Activated T-cell treated with anti-CD3 and anti-CD28 coated beads, Interleukin-2, amount 50 U/mL, for 24 hours (primary cell): ENCODE measurements around the gene UBE2C.

ENCODE experiments used
- DNase-seq: peaks from one replicate; pipeline ENCODE4 v3.0.0-alpha.2; 2020
- H3K27ac Mint-ChIP-seq: 2 replicates; pipeline ENCODE4 v1.8.0; 2020; ENCODE audit warnings: mild to moderate bottlenecking, mixed read lengths
- H3K27me3 Mint-ChIP-seq: 2 replicates; pipeline ENCODE4 v1.8.0; 2020; ENCODE audit warnings: mixed read lengths
- H3K36me3 Mint-ChIP-seq: 2 replicates; pipeline ENCODE4 v1.8.0; 2020; ENCODE audit warnings: low read depth, mixed read lengths
- H3K4me1 Mint-ChIP-seq: 2 replicates; pipeline ENCODE4 v1.8.0; 2020; ENCODE audit warnings: low read depth, mixed read lengths
- H3K4me3 Mint-ChIP-seq: 2 replicates; pipeline ENCODE4 v1.8.0; 2020; ENCODE audit warnings: mild to moderate bottlenecking, moderate library complexity, mixed read lengths
- H3K9me3 Mint-ChIP-seq: 2 replicates; pipeline ENCODE4 v1.8.0; 2020; ENCODE audit warnings: mixed read lengths

The UBE2C gene

DNA sequence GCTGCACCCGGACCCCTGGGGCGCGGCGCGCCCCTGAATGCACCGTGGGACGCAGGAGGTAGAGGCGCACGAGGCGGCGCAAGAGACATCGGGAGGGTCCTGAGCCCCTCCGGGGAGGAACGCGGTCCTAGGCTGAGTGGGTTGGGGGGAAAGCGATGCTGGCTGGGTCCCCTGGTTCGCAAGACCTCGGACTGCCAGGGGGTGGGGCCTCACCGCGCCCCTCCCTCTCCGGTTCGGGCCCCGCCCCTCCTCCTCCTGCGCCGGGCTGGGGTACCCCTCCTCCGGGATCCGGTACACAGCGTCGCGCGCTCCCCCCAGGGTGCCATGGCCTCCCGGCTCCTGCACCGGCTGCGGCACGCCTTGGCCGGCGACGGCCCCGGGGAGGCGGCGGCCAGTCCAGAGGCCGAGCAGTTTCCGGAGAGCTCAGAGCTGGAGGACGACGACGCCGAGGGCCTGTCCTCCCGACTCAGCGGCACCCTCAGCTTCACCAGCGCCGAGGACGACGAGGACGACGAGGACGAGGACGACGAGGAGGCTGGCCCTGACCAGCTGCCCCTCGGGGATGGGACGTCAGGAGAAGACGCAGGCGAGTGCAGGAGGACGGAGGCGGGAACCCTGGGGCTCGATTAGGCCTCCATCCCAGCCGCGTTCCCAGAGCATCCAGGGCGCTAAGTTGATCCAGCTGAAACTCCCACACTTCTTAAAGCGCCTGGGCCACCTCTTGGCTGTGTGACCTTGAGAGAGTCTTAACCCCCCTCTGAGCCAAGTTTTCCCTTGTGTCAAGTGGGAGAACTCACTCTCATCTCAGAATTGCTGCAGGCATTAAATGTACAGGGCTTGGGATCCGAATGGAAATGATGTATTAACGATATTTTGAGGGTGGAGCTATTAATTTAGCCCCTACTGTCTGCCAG lies 21.7 kb downstream of the UBE2C start:
- H3K36me3 Mint-ChIP-seq = no peaks in the 10 kb centered on the region
- H3K27ac Mint-ChIP-seq = no peak overlapping the region
- H3K4me1 Mint-ChIP-seq = peaks cover 12% of the 10 kb centered on the region
- H3K9me3 Mint-ChIP-seq = no peaks in the 10 kb centered on the region
- H3K27me3 Mint-ChIP-seq = no peaks in the 10 kb centered on the region
- peak; percentile 74 for DNase-seq
- H3K4me3 Mint-ChIP-seq = peak overlapping the region; percentile 71

DNA sequence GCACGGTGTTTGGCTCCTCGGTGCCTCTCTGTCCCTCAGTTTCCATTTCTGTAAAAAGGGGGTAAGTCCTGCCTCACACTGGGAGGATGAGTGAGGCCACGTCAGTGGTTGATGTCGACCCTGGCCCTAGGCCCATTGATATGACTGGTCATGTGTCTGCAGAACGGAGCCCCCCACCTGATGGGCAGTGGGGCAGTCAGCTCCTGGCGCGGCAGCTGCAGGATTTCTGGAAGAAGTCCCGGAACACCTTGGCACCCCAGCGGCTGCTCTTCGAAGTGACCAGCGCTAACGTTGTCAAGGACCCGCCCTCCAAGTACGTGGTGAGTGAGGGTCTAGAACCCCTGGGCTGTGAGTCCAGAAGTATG lies 22.3 kb downstream of the UBE2C start:
- Mint-ChIP-seq H3K27me3 (no peaks in the 10 kb centered on the region), H3K4me1 (peaks cover 12% of the 10 kb centered on the region), H3K4me3 (peak overlapping the region; percentile 71), H3K27ac (no peak overlapping the region), H3K9me3 (no peaks in the 10 kb centered on the region), H3K36me3 (no peaks in the 10 kb centered on the region)
- DNase-seq = no peak

DNA sequence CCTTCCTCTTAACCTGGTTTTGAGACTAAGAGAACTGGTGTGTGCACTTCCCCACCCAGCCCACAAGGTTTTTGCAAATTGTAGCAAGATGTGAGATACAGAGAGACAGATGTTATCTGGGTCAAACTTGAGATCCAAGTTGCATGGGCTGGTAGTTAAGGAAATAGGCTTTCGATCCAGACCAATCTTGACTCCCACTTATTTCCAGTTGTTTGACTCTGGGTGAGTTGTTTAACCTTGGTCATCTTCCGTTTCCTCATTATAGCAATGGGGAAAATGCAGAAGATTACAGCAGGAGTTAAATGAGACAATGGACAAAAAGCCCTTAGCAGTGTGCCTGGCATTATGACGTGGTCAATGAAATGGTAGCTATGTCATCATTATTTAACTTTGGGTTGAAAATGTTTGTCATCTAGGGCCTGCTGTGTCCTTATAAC lies 22.9 kb downstream of the UBE2C start:
- no peak for DNase-seq
- Mint-ChIP-seq H3K4me1 (peaks cover 12% of the 10 kb centered on the region), H3K27me3 (no peaks in the 10 kb centered on the region), H3K4me3 (no peak overlapping the region), H3K36me3 (no peaks in the 10 kb centered on the region), H3K27ac (no peak overlapping the region), H3K9me3 (no peaks in the 10 kb centered on the region)

DNA sequence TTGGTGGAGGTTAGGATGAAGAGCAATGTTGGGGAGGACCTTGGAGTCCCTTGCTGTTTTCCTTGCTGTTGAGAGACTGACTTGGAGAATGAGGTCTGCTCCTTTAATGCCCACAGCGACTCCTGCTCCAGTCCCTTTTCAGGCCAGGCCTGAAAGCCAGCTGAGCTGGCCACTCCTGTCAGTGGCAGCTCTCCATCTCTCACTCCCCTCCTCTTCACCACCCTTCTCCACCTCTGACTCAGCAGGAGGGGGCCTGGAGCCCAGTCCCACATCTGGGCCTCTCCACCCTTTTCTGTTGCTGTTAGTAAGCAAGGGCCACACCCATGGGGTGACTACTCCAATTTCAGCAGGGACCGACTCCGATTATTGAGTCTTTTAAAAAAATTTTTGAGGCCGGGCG lies 23.4 kb downstream of the UBE2C start:
- Mint-ChIP-seq H3K27me3 (no peaks in the 10 kb centered on the region), H3K9me3 (no peaks in the 10 kb centered on the region), H3K36me3 (no peaks in the 10 kb centered on the region), H3K4me3 (no peak overlapping the region), H3K27ac (no peak overlapping the region), H3K4me1 (peaks cover 12% of the 10 kb centered on the region)
- no peak for DNase-seq

DNA sequence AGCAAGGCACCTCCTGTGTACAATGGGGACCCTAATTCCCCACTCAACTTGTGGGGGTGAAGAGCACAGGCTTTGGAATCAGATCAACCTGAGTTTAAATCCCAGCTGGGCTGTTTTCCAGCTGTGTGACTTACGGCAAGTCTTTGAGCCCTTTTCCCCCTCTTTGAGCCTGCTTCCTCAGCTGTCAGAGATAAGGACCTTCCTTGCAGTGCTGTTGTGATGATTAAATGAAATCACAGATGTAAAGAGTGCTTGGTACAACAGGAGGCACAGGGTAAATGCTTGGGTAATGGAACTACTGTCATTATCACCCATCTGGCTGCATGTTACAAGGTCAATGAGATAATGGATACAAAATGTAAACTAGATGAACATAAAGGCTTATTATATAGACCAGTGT lies 24.4 kb downstream of the UBE2C start:
- DNase-seq = no peak
- Mint-ChIP-seq H3K27me3 (no peaks in the 10 kb centered on the region), H3K4me1 (peaks cover 12% of the 10 kb centered on the region), H3K27ac (no peak overlapping the region), H3K36me3 (peaks cover 6% of the 10 kb centered on the region), H3K4me3 (no peak overlapping the region), H3K9me3 (no peaks in the 10 kb centered on the region)

DNA sequence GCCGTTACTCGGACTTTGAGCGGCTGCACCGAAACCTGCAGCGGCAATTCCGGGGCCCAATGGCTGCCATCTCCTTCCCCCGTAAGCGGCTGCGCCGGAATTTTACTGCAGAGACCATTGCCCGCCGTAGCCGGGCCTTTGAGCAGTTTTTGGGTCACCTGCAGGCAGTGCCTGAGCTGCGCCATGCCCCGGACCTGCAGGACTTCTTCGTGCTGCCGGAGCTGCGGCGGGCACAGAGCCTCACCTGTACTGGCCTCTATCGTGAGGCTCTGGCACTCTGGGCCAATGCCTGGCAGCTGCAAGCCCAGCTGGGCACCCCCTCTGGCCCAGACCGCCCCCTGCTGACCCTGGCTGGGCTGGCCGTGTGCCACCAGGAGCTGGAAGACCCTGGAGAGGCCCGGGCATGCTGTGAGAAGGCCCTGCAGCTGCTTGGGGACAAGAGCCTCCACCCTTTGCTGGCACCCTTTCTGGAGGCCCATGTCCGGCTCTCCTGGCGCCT lies 28.3 kb downstream of the UBE2C start:
- Mint-ChIP-seq H3K36me3 (peaks cover 41% of the 10 kb centered on the region), H3K4me1 (no peaks in the 10 kb centered on the region), H3K9me3 (no peaks in the 10 kb centered on the region), H3K4me3 (no peak overlapping the region), H3K27ac (no peak overlapping the region), H3K27me3 (no peaks in the 10 kb centered on the region)
- no peak for DNase-seq

DNA sequence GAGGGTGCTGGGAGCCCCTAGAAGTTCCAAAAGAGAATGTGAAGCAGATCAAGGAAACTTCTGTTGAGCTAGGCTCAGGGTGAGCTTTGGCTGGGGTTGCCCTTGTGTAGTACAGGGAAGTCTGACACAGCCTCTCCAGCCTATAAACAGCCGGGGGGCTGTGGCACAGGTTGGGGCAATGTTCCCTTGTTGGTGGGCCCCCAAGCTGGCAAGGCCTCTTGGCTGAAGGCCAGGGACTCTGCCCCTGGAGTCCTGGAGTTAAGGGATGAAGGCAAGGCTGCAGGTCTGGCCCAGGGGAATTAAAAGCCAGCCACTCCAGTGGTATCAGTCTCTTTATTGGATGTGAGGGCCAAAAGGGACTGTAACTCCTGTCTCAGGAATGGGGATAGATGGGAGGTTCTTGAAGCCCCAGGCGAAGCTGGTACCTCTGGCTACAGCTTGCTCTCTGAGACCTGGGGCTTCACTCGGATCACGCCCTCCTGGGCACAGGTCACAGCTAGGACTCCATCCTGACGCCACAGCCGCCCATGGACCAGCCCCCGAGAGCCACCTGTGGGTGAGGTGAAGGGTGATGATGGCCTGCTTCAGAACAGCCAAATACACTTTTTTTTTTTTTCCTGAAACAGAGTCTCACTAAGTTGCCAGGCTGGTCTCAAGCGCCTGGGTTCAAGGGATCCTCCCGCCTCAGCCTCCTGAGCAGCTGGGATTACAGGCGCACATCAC lies 29.1 kb downstream of the UBE2C start:
- H3K4me3 Mint-ChIP-seq = no peak overlapping the region
- H3K36me3 Mint-ChIP-seq = peaks cover 49% of the 10 kb centered on the region
- H3K27ac Mint-ChIP-seq = no peak overlapping the region
- H3K27me3 Mint-ChIP-seq = no peaks in the 10 kb centered on the region
- no peak for DNase-seq
- H3K4me1 Mint-ChIP-seq = no peaks in the 10 kb centered on the region
- no peaks in the 10 kb centered on the region for H3K9me3 Mint-ChIP-seq

DNA sequence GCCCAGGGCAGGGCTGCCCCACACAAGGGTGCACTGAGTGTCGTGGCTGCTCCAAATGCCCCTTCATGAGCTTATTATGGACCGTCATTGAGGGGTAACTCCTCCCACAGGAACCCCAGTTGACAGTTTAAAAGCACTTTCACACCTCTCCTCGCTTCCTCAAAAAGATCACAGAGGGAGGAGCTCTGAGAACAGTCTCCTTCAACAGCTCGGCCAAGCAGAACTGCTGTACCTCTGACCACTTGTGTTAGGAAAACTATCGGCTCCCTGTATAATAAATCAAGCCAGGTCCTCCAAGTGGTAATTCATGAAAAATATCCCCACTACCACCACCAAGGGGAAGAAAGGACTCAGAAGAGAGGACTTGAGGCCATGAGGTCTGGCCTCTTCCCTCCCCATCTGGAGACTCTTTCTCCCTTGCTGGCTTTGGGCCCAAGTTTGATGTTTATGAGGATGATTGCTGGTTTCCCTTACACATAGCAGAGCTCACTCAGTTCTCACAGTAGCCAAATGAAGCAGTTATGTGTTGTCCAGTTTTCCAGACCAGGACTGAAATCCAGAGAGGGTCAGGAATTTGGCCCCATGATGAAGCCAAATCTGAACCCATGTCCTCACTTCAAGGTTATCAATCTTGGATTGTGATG lies 29.8 kb downstream of the UBE2C start:
- no peak for DNase-seq
- Mint-ChIP-seq H3K36me3 (peaks cover 53% of the 10 kb centered on the region), H3K9me3 (no peaks in the 10 kb centered on the region), H3K4me1 (no peaks in the 10 kb centered on the region), H3K27ac (no peak overlapping the region), H3K4me3 (no peak overlapping the region), H3K27me3 (no peaks in the 10 kb centered on the region)

DNA sequence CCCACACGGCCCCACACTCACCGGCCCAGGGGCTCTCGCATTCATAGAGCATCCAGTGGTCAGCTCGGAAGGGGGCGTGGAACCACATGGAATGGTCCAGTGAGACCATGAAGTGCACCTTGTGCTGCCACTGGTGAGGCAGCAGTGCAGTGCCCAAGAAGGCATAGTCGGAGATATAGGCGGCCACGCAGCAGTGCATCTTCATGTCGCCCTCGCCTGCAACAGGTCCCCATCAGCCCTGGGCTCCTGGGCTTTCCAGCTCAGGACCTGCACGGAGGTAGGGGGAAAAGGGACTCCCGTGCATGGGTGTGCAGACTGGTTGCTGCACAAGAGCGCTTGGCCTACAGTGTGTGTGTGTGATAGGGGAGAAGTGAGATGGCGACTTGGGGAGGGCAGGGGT lies 31.1 kb downstream of the UBE2C start:
- Mint-ChIP-seq H3K27ac (no peak overlapping the region), H3K36me3 (peaks cover 60% of the 10 kb centered on the region), H3K4me1 (no peaks in the 10 kb centered on the region), H3K9me3 (no peaks in the 10 kb centered on the region), H3K4me3 (no peak overlapping the region), H3K27me3 (no peaks in the 10 kb centered on the region)
- DNase-seq = no peak

DNA sequence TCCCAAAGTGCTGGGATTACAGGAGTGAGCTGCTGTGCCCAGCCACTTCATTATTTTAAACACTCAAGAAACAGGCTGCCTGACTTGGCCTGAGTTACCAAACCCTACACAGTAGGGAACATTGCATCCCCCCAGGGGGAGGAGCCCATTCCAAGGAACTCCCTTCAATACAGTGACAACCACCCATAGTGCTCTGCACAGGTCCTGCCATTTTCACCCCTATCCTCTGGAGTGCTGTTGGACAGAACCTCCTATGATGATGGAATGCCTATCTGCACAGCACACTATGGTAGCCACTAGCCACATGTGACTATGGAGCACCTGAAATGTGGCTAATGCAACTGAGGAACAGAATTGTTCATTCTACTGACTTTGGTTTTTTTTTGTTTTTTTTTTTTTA lies 33.0 kb downstream of the UBE2C start:
- no peak overlapping the region for H3K4me3 Mint-ChIP-seq
- no peak overlapping the region for H3K27ac Mint-ChIP-seq

DNA sequence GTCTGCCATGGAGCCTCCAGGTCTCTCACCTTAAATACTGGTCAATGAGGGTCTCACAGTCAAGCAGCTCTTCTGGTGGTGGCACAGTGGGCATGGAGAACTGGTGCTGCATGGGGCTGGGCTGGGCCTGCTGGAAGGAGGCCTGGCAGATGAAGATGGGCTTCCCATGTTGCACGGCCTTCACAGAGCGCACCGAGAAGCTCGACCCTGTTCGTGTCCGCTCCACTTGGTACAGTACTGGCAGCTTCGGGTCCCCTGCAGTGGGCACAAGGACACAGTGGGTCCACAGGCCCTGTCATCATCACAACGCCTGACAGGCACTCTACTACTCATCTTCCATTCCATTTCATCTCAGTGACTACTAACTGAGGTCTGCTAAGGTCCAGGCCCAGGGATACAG lies 36.0 kb downstream of the UBE2C start:
- no peak for DNase-seq
- Mint-ChIP-seq H3K27me3 (no peaks in the 10 kb centered on the region), H3K9me3 (no peaks in the 10 kb centered on the region), H3K4me3 (no peak overlapping the region), H3K4me1 (peaks cover 5% of the 10 kb centered on the region), H3K27ac (no peak overlapping the region), H3K36me3 (peaks cover 75% of the 10 kb centered on the region)

More for the DNA sequence above, 33.0 kb downstream of the UBE2C start:
- Mint-ChIP-seq H3K36me3 (peaks cover 71% of the 10 kb centered on the region), H3K27me3 (no peaks in the 10 kb centered on the region), H3K4me1 (no peaks in the 10 kb centered on the region), H3K9me3 (no peaks in the 10 kb centered on the region)
- no peak for DNase-seq

DNA sequence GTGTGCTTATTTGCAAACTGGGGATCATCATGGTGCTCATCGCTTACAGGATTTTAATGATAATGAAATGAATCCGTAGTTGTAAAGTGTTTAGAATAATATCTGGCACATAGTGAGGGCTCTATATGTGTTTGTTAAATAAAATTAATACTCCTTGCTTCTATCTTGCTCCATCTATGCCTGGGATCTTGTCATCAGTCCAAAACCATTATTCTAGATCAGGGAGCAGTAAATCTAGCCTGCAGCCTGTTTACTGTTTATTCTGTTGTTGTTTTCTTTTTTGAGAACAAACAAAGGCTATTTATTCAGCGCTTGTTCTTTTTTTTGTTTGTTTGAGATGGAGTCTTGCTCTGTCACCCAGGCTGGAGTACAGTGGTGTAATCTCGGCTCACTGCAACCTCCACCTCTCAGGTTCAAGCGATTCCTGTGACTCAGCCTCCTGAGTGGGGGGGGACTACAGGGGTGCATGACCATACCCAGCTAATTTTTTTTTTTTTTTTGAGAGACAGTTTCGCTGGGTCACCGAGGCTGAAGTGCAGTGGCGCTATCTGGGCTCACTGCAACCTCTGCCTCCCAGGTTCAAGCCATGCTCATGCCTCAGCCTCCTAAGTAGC lies 36.6 kb downstream of the UBE2C start:
- peaks cover 75% of the 10 kb centered on the region for H3K36me3 Mint-ChIP-seq

DNA sequence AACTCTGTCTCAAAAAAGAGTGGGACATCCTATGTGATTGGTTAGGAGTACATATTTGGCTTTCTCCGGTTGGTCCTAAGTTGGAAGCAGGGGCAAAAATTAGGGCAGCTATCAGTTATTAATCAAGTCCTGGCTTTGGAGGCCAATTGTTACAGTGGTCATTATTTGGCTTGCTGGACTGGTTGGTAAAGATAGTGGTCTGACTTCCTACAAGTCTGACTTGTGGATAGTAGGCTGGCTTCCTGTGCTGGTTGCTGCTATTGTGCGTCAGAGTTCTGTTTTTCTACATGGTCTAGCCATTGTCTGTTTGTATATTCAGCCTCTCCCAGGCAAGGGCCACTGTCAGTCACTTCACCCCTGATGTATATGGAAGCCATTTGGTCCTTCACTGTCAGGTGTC lies 37.8 kb downstream of the UBE2C start:
- peaks cover 19% of the 10 kb centered on the region for H3K4me1 Mint-ChIP-seq
- no peak for DNase-seq
- H3K4me3 Mint-ChIP-seq = no peak overlapping the region
- peaks cover 77% of the 10 kb centered on the region for H3K36me3 Mint-ChIP-seq
- H3K27me3 Mint-ChIP-seq = no peaks in the 10 kb centered on the region
- H3K27ac Mint-ChIP-seq = peak overlapping the region; percentile 23
- no peaks in the 10 kb centered on the region for H3K9me3 Mint-ChIP-seq

More for the DNA sequence above, 36.6 kb downstream of the UBE2C start:
- Mint-ChIP-seq H3K4me3 (no peak overlapping the region), H3K9me3 (no peaks in the 10 kb centered on the region), H3K27ac (no peak overlapping the region), H3K27me3 (no peaks in the 10 kb centered on the region), H3K4me1 (peaks cover 9% of the 10 kb centered on the region)
- no peak for DNase-seq

DNA sequence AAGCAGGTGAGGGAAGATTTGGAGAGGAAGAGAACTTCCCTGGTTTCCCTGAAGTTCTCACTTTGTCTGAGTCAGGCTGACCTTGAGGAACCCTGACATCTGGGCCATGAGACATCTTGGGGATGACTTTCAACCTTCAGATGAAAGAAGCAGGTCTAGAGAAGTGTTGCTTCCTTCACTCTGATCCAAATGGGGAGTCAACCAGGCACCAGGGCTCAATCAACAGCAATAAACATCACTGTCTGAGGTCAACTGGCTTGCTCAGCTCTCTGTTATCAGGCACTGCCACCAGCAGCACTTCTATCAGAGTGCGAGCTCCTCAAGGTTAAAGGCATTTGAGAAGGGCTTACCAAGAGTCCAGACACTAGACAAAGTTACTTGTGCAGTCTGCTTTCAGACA lies 38.5 kb downstream of the UBE2C start:
- Mint-ChIP-seq H3K9me3 (no peaks in the 10 kb centered on the region), H3K27me3 (no peaks in the 10 kb centered on the region), H3K4me1 (peaks cover 23% of the 10 kb centered on the region), H3K27ac (no peak overlapping the region), H3K36me3 (peaks cover 70% of the 10 kb centered on the region), H3K4me3 (no peak overlapping the region)
- DNase-seq = no peak
